Skin epidermis (tissue), 12 donors: ENCODE data around the gene OR2W1.
A peak's percentile ranks its signal among the peaks of the same experiment; 100 is the strongest.

Experiments used
- H3K27ac ChIP-seq, 21 experiments: fragments of 200-600 bp; sonication (generic) in 11 of 21; one replicate each; pipeline ENCODE4 v1.5.0; 2020; ENCODE audit warnings: mild to moderate bottlenecking in 3 of 21, inconsistent platforms in 2 of 21, moderate library complexity in 2 of 21
- H3K4me3 ChIP-seq, 7 experiments: fragments of 200-600 bp; sonication (generic) in 2 of 7; one replicate each; pipeline ENCODE4 v1.5.0; 2020; ENCODE audit warnings: inconsistent platforms in 2 of 7, mild to moderate bottlenecking in 2 of 7, moderate library complexity in 1 of 7

Gene OR2W1, protein sequence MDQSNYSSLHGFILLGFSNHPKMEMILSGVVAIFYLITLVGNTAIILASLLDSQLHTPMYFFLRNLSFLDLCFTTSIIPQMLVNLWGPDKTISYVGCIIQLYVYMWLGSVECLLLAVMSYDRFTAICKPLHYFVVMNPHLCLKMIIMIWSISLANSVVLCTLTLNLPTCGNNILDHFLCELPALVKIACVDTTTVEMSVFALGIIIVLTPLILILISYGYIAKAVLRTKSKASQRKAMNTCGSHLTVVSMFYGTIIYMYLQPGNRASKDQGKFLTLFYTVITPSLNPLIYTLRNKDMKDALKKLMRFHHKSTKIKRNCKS

DNA sequence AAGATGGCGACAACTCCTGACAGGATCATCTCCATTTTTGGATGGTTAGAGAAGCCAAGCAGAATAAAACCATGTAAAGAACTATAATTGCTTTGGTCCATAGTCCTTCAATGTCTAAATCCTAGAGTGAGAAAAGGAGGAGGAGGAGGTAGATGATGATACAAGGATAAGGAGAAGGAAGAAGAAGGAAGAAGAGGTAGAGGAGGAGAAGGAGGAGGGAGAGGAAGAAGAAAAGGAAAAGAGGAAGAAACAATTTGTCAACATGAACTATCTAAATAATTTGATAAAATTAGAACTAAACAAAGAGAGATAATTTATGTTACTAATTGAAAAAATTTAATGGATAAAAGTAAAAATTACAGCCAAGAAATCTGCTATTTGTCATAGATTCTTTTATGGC is at the start of gene OR2W1:
Gene OR2W1, minus strand, starts transcription at position 101 of the 400 bp plus-strand sequence. Its CDS starts 0 bp downstream, at position 101.
- H3K4me3 ChIP-seq = no peak within 1 kb of the TSS
- no peak within 1 kb of the TSS for H3K27ac ChIP-seq

DNA sequence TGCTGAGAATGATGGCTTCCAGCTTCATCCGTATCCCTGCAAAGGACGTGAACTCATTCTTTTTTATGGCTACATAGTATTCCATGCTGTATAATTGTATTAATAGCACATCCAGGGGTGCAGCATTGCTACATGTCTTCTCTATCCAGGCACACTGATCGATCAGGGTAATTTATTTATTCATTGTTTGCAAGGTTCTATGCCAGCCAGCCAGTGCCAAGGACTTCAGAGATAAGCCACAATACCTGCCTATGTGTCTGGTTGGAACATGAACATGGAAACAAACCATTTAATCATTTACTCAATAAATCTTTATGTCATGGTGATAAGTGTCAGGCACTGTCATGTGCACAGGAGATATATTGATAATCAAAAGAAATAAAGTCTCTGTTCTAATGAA is 48.0 kb upstream of the OR2W1 start:
- no peak overlapping the region for H3K27ac ChIP-seq
- no peak overlapping the region for H3K4me3 ChIP-seq

- Histone ChIP-seq H3K27ac (no peak within 1 kb of the TSS), H3K4me3 (no peak within 1 kb of the TSS)
Measured at GRCh38 chr6:29087213-29087612, 42.2 kb upstream of the OR2W1 start, which contains the start of gene OR2B3. TSS of gene OR2B3 (minus strand) at chr6:29087313. CDS start at chr6:29087248, 65 bp downstream.

DNA sequence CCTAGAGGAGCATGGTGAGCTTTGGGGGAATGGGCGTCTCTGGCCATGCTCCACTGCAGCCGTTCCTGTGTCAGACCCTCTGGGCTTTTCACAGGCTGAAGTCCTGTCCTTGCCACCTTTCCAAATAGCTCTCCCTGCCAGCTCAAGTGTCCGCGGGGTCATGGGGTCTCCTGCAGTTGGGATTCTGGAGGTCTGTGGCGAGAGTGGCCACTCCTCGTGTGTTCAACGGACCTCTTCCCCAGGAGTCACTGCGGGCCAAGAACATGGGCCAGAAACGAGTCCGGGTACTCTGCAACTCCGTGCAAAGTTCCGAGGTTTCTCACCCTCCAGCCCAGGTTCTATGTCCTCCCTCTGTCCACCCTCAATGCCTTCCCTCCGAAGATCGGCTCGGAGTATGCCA is 37.5 kb upstream of the OR2W1 start:
- Histone ChIP-seq H3K27ac (no peak overlapping the region), H3K4me3 (no peak overlapping the region)

- Histone ChIP-seq H3K4me3 (no peak overlapping the region), H3K27ac (no peak overlapping the region)
Measured at GRCh38 chr6:29081312-29081711, 36.3 kb upstream of the OR2W1 start.

DNA sequence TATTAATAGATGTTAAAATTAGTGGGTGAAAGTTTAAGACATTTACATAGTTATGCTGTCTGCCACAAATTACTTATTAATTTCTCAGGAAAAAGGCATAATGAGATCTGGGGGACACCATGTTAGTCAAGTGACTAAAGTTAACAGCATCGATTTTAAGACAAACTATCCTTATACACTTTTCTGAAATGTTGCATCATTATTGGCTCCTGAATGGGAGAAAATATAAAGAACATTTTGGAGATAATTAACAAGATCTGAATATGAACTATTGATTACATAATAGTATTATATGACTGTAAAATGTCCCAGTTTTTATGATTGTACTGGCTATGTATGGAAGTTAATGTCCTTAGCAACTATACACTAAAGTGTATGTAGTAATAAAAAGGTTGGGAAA is 34.2 kb upstream of the OR2W1 start:
- no peak overlapping the region for H3K4me3 ChIP-seq
- H3K27ac ChIP-seq = no peak overlapping the region

- H3K27ac ChIP-seq = no peak overlapping the region
- H3K4me3 ChIP-seq = no peak overlapping the region
Measured at GRCh38 chr6:29071831-29072723, 27.1 kb upstream of the OR2W1 start.

GRCh38 chr6:29051680-29052079 is 6.7 kb upstream of the OR2W1 start:
- H3K4me3 ChIP-seq = no peak overlapping the region

GRCh38 chr6:29035951-29036350 is 9.0 kb downstream of the OR2W1 start:
- no peak overlapping the region for H3K27ac ChIP-seq
- no peak overlapping the region for H3K4me3 ChIP-seq

More at GRCh38 chr6:29051680-29052079, 6.7 kb upstream of the OR2W1 start:
- H3K27ac ChIP-seq = no peak overlapping the region

DNA sequence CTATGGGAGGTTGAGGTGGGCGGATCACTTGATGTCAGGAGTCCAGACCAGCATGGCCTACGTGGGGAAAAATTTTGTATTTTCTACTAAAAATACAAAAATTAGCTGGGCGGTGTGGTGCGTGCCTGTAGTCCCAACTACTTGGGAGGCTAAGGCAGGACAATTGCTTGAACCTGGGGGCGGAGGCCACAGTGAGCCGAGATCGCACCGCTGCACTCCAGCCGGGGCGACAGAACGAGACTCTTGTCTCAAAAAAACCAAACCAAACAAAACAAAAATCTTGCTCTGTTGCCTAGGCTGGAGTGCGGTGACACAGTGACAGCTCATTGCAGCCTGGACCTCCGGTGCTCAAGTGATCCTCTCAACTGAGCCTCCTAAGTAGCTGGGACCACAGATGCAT is 16.2 kb downstream of the OR2W1 start:
- Histone ChIP-seq H3K4me3 (no peak overlapping the region), H3K27ac (no peak overlapping the region)

DNA sequence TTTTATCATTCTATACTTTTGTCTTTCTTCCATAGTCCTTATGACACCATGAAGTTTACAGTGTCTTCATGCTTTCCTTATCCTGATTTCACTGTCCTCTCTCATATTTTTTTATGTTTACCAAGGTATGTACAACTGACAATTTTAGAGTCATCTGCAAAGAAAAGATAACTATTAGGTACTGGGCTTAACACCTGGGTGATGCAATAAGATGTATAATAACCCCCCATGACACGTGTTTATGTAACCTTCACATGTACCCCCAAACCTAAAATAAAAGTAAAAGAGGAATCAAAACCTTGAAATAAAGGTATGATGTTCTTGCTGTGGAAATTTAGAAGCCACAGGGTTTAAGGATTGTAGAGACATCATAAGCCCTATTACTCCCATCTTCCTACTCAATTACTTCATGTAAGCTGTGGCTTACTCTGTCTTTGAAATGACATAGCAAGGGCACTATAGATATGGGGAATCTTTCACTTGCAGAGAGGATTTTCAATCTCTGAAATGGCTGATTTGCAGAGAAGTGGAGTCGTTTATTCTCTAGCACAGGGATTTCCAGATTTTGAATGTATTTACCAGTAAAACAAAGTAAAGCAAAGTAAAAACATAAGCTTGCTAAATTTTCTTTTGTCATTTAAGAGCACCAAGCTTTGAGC is 18.9 kb downstream of the OR2W1 start:
- Histone ChIP-seq H3K4me3 (no peak overlapping the region), H3K27ac (no peak overlapping the region)

DNA sequence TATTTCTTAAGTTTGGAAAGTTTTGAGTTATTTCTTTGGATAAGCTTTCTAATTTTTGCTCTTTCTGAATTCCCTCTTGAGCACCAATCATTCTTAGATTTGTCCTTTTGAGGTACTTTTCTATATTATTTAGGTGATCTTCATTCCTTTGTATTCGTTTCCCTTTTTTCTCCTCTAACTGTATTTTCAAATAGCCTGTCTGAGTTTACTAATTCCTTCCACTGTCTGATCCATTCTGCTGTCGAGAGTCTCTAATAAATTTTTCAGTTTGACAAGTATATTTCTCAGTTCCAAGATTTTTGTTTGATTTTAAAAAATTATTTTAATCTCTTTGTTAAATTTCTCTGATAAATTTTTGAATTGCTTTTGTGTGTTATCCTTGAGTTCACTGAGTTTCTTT is 23.5 kb downstream of the OR2W1 start:
- H3K4me3 ChIP-seq = no peak overlapping the region
- H3K27ac ChIP-seq = no peak overlapping the region

- Histone ChIP-seq H3K27ac (no peak overlapping the region), H3K4me3 (no peak overlapping the region)
Measured at GRCh38 chr6:29019629-29020028, 25.3 kb downstream of the OR2W1 start.

- peak overlapping the region in 1 of 7 experiments; percentile 34 for H3K4me3 ChIP-seq
Measured at GRCh38 chr6:29017428-29017802, 27.6 kb downstream of the OR2W1 start.

GRCh38 chr6:29016559-29017427 is 28.2 kb downstream of the OR2W1 start:
- Histone ChIP-seq H3K4me3 (peak overlapping the region; percentile 14 to 51 (median 34)), H3K27ac (no peak overlapping the region)

More at GRCh38 chr6:29017428-29017802, 27.6 kb downstream of the OR2W1 start:
- H3K27ac ChIP-seq = no peak overlapping the region

GRCh38 chr6:29014729-29015608 is 30.0 kb downstream of the OR2W1 start:
- peak overlapping the region in 4 of 7 experiments; percentile 6 to 13 (median 8) for H3K4me3 ChIP-seq
- H3K27ac ChIP-seq = no peak overlapping the region

DNA sequence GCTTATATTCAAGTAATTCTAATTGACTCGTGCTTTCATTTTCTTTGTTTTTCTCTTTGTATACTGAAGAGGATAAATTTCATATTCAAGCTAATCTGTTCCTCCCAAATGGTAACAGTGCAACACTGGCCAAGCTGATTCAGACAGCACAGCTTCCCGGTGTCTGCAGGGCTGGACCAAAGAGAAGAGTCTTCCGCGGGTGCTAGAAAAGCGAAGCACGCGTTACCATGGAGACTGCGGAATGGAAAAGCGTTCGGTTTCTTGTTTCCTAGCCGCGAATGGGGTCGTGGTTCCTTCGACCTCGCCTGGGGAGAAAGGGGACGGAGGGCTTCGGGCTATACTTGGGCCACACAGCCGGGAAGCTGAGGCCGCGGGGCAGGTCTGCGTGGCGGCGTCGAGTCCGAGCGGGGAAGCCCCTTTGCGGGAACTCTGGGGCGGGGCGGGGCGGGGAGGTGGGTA is 33.7 kb downstream of the OR2W1 start:
- H3K4me3 ChIP-seq = peak overlapping the region; percentile 12 to 50 (median 29)
- H3K27ac ChIP-seq = peak overlapping the region in 2 of 21 experiments; percentile 14 to 51

DNA sequence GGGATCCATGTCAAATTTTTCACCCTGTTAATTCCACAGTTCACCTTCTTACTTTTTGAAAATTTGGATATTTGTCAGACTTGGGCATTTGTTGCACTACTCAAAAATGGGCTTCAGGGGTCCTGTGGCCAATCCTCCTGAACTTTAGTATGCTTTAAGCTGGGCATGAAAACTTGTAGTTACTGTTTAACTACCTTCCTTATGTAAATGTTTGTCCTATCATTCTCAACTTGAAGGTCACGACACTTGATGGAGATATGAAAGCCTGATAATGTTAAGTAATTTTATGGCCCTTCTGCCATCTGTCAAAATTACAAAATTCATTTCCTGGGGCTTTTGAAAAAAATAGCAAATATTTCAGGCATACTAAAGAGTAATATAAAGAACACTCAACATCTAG is 35.6 kb downstream of the OR2W1 start:
- no peak overlapping the region for H3K4me3 ChIP-seq
- H3K27ac ChIP-seq = no peak overlapping the region
